MM.1S (cell line): ENCODE results near the gene PDE4B.

Experiments used
- DNase-seq: peaks from one replicate; pipeline ENCODE4 v3.0.0-alpha.2; 2015
- H2AFZ ChIP-seq: fragments of 300-600 bp; sonication (generic); 2 replicates; pipeline ENCODE4 v1.6.0; 2016; ENCODE audit warnings: antibody characterized with exemption, low read length
- H3F3A ChIP-seq: fragments of 300-600 bp; sonication (generic); 2 replicates; pipeline ENCODE4 v1.6.1; 2016; ENCODE audit warnings: mild to moderate bottlenecking, antibody characterized with exemption, low read length, moderate library complexity, mixed read lengths; ENCODE audit not compliant: insufficient read depth
- H3K27ac ChIP-seq: fragments of 300-600 bp; sonication (generic); 2 replicates; pipeline ENCODE4 v1.5.1; 2016; ENCODE audit warnings: mild to moderate bottlenecking, low read length
- H3K27me3 ChIP-seq: fragments of 300-600 bp; sonication (generic); replicated peaks from 2 replicates; pipeline ENCODE4 v1.6.0; 2016; ENCODE audit warnings: low read length; ENCODE audit not compliant: insufficient read depth
- H3K36me3 ChIP-seq: fragments of 300-600 bp; sonication (generic); replicated peaks from 2 replicates; pipeline ENCODE4 v1.6.1; 2016; ENCODE audit warnings: mild to moderate bottlenecking, low read length, mixed read lengths; ENCODE audit not compliant: insufficient read depth
- H3K4me1 ChIP-seq: fragments of 300-600 bp; sonication (generic); 2 replicates; pipeline ENCODE4 v1.6.1; 2016; ENCODE audit warnings: low read length, mixed read lengths
- H3K4me2 ChIP-seq: fragments of 300-600 bp; sonication (generic); 2 replicates; pipeline ENCODE4 v1.6.0; 2016; ENCODE audit warnings: low read depth, low read length
- H3K4me3 ChIP-seq: fragments of 300-600 bp; sonication (generic); 2 replicates; pipeline ENCODE4 v1.5.1; 2016; ENCODE audit warnings: low read length, mixed read lengths
- H3K79me2 ChIP-seq: fragments of 300-600 bp; sonication (generic); 2 replicates; pipeline ENCODE4 v1.6.1; 2016; ENCODE audit warnings: mixed run types, low read length, mixed read lengths
- H3K9ac ChIP-seq: fragments of 300-600 bp; sonication (generic); 2 replicates; pipeline ENCODE4 v1.6.1; 2016; ENCODE audit warnings: low read length, mixed read lengths
- H3K9me2 ChIP-seq: fragments of 300-600 bp; sonication (generic); replicated peaks from 2 replicates; pipeline ENCODE4 v1.6.1; 2016; ENCODE audit warnings: mild to moderate bottlenecking, low read length, mixed read lengths; ENCODE audit not compliant: insufficient read depth
- H3K9me3 ChIP-seq: fragments of 300-600 bp; sonication (generic); replicated peaks from 2 replicates; pipeline ENCODE4 v1.6.1; 2016; ENCODE audit warnings: mild to moderate bottlenecking, low read length, mixed read lengths; ENCODE audit not compliant: insufficient read depth
- H4K20me1 ChIP-seq: fragments of 300-600 bp; sonication (generic); 2 replicates; pipeline ENCODE4 v1.6.1; 2016; ENCODE audit warnings: mild to moderate bottlenecking, low read length, moderate library complexity, mixed read lengths; ENCODE audit not compliant: insufficient read depth
- CTCF ChIP-seq: fragments of 300-600 bp; sonication (generic); IDR thresholded peaks from 2 replicates; pipeline ENCODE4 v1.5.1; 2016; ENCODE audit warnings: antibody characterized with exemption, low read length, mixed read lengths
- EZH2 ChIP-seq: fragments of 300-600 bp; sonication (generic); optimal IDR thresholded peaks from 2 replicates; pipeline ENCODE3; 2017; ENCODE audit warnings: low read depth, mild to moderate bottlenecking, antibody characterized with exemption, low read length, mixed read lengths
- EZH2phosphoT487 ChIP-seq: fragments of 300-600 bp; sonication (generic); IDR thresholded peaks from 2 replicates; pipeline ENCODE4 v1.6.1; 2018; ENCODE audit warnings: antibody characterized with exemption, low read length

Gene PDE4B

GRCh38 chr1:65830306-65830705 lies 37.6 kb downstream of the PDE4B start:
- Histone ChIP-seq H3K27me3 (no peaks in the 10 kb centered on the region), H3K4me3 (no peak overlapping the region), H3K36me3 (no peaks in the 10 kb centered on the region), H3K4me1 (no peaks in the 10 kb centered on the region), H3K9me2 (no peaks in the 10 kb centered on the region; the same call in 1 of the 2 replicates), H3K4me2 (no peak overlapping the region), H3K79me2 (no peaks in the 10 kb centered on the region), H4K20me1 (no peaks in the 10 kb centered on the region), H2AFZ (no peak overlapping the region), H3F3A (no peaks in the 10 kb centered on the region), H3K27ac (no peak overlapping the region), H3K9me3 (no peaks in the 10 kb centered on the region), H3K9ac (no peak overlapping the region)
- TF ChIP-seq CTCF (no peak), EZH2 (no peak), EZH2phosphoT487 (no peak)
- no peak for DNase-seq

GRCh38 chr1:65832296-65832695 lies 39.6 kb downstream of the PDE4B start:
- TF ChIP-seq CTCF (no peak), EZH2phosphoT487 (no peak), EZH2 (no peak)

GRCh38 chr1:65836686-65837085 lies 44.0 kb downstream of the PDE4B start:
- H3K4me3 ChIP-seq, result no peak overlapping the region
- H3K36me3 ChIP-seq, result no peaks in the 10 kb centered on the region
- TF ChIP-seq EZH2phosphoT487 (no peak), CTCF (no peak), EZH2 (no peak)
- no peak overlapping the region for H3K27ac ChIP-seq
- no peak overlapping the region for H3K9ac ChIP-seq
- no peaks in the 10 kb centered on the region for H3K79me2 ChIP-seq
- H3F3A ChIP-seq, result no peaks in the 10 kb centered on the region
- no peaks in the 10 kb centered on the region for H3K4me1 ChIP-seq
- H4K20me1 ChIP-seq, result no peaks in the 10 kb centered on the region
- no peaks in the 10 kb centered on the region for H3K9me3 ChIP-seq
- no peaks in the 10 kb centered on the region for H3K27me3 ChIP-seq
- no peak overlapping the region for H3K4me2 ChIP-seq
- H3K9me2 ChIP-seq, result no peaks in the 10 kb centered on the region
- H2AFZ ChIP-seq, result no peak overlapping the region
- no peak for DNase-seq

More at GRCh38 chr1:65832296-65832695, 39.6 kb downstream of the PDE4B start:
- H4K20me1 ChIP-seq, result no peaks in the 10 kb centered on the region
- H3F3A ChIP-seq, result no peaks in the 10 kb centered on the region
- no peaks in the 10 kb centered on the region; the same call in 1 of the 2 replicates for H3K9me2 ChIP-seq
- no peak overlapping the region for H3K27ac ChIP-seq
- no peak overlapping the region for H3K4me2 ChIP-seq
- no peak overlapping the region for H3K4me3 ChIP-seq
- no peaks in the 10 kb centered on the region for H3K27me3 ChIP-seq
- H3K9me3 ChIP-seq, result no peaks in the 10 kb centered on the region
- H3K4me1 ChIP-seq, result no peaks in the 10 kb centered on the region
- no peak for DNase-seq
- no peak overlapping the region for H3K9ac ChIP-seq
- H2AFZ ChIP-seq, result no peak overlapping the region
- H3K36me3 ChIP-seq, result no peaks in the 10 kb centered on the region
- no peaks in the 10 kb centered on the region for H3K79me2 ChIP-seq

GRCh38 chr1:65840683-65841082 lies 48.0 kb downstream of the PDE4B start:
- no peak overlapping the region for H3K27ac ChIP-seq
- H3K79me2 ChIP-seq, result no peaks in the 10 kb centered on the region
- TF ChIP-seq EZH2phosphoT487 (no peak), CTCF (no peak), EZH2 (no peak)
- H2AFZ ChIP-seq, result no peak overlapping the region
- H3K9ac ChIP-seq, result no peak overlapping the region
- DNase-seq, result no peak
- H3K9me3 ChIP-seq, result no peaks in the 10 kb centered on the region
- H3F3A ChIP-seq, result no peaks in the 10 kb centered on the region
- H3K36me3 ChIP-seq, result no peaks in the 10 kb centered on the region
- H3K4me2 ChIP-seq, result no peak overlapping the region
- H3K9me2 ChIP-seq, result no peaks in the 10 kb centered on the region
- H3K4me1 ChIP-seq, result no peaks in the 10 kb centered on the region
- no peak overlapping the region for H3K4me3 ChIP-seq
- no peaks in the 10 kb centered on the region; the same call in 1 of the 2 replicates for H4K20me1 ChIP-seq
- no peaks in the 10 kb centered on the region for H3K27me3 ChIP-seq
